Erythroblast (primary cell): ENCODE results near the gene BCAR3.

Experiments
- GATA1 ChIP-seq: IDR thresholded peaks from 2 replicates; pipeline ENCODE4 v1.6.1; 2011; ENCODE audit warnings: low read depth, mild to moderate bottlenecking, control low read depth, low read length, moderate library complexity
- POLR2A ChIP-seq: IDR thresholded peaks from 2 replicates; pipeline ENCODE4 v1.6.1; 2011; ENCODE audit warnings: mild to moderate bottlenecking, low read length

DNA sequence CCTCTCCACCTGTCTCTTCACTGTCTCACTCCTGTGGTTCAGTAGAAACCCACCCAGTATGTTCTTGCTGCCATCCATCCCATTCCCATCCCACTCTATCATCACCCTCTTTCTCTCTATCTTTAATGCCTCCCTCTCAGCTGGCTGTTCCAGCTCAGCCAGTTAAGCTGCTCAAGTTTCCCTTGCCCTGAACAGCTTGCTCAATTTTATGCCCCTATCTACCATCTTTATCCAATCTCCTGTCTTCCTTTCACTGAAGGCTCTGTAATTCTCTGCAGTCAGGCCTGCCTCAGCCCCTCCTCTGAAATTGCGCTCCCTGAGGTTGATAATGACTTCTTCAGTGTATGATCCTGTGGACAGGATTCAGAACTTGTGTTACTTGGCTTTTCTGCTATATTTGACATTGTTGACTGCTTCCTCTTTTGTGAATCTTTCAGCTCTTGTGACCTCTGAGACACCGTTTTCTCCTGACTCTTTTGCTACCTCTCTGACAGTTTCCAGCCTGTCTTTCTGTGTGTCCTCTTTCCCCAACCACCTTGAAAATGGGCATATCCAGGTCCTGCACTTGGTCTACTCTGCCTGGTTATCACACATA, 13.9 kb upstream of the BCAR3 start:
- no peak for TF ChIP-seq POLR2A
- TF ChIP-seq GATA1, result no peak
